ENCODE results near the gene NME3. TPM values are rescaled to one million over a fixed set of nuclear protein-coding genes. Genes with fewer than 3 reads are reported as not detected.
A peak's percentile ranks its signal among the peaks of the same experiment; 100 is the strongest.

NME3 gene
- total and polyA plus RNA-seq, 9 of the 15 experiments (the other 6 are each of a cell fraction or from before 2014, with no cell fraction given): 0.68 to 76.3 (median 11.5) TPM

- TF ChIP-seq ADNP (tag; IDR thresholded peaks at IDR 0.05): no peak
- TF ChIP-seq PTBP1 (IDR thresholded peaks at IDR 0.05; ENCODE audit: low read depth, low read length): no peak
- TF ChIP-seq MEIS2 (IDR thresholded peaks at IDR 0.05; ENCODE audit: partially characterized antibody): no peak
- TF ChIP-seq MEF2A (IDR thresholded peaks at IDR 0.05; ENCODE audit: control insufficient read depth, low read depth, low read length): no peak
- TF ChIP-seq NR3C1 (CRISPR knock-in tag; IDR thresholded peaks at IDR 0.05): no peak; the same call in none of the 2 replicates
- TF ChIP-seq ZNF174 (CRISPR knock-in tag; IDR thresholded peaks at IDR 0.05): no peak
- peak; percentile 9; the same call in 1 of the 2 replicates for TF ChIP-seq NR2F6 (CRISPR knock-in tag; IDR thresholded peaks at IDR 0.05)
- TF ChIP-seq SRSF3 (IDR thresholded peaks at IDR 0.05; ENCODE audit: insufficient read depth, low read length): no peak
- 0 out of 4 replicates have a peak, but pooled peaks of 1 of the 2 experiments have one; percentile 18 for TF ChIP-seq MLLT1 (IDR thresholded peaks at IDR 0.05)
- no peak for TF ChIP-seq ZC3H8 (IDR thresholded peaks at IDR 0.05)
- TF ChIP-seq ERF (CRISPR knock-in tag; IDR thresholded peaks at IDR 0.05): peak; percentile 77; the same call in 1 of the 2 replicates
- no peak; the same call in 1 of the 2 replicates for TF ChIP-seq CREB1 (IDR thresholded peaks at IDR 0.05)
- peak; percentile 49; the same call in 1 of the 2 replicates for TF ChIP-seq CREB1 (CRISPR knock-in tag; IDR thresholded peaks at IDR 0.05)
- no peak for TF ChIP-seq NCOA6 (IDR thresholded peaks at IDR 0.05)
- peak; percentile 52; the same call in 1 of the 2 replicates for TF ChIP-seq ZBTB33 (CRISPR knock-in tag; IDR thresholded peaks at IDR 0.05)
- TF ChIP-seq ZNF740 (CRISPR knock-in tag; IDR thresholded peaks at IDR 0.05): no peak; the same call in 1 of the 2 replicates
- no peak for TF ChIP-seq ZNF740 (tag; IDR thresholded peaks at IDR 0.05)
- no peak for TF ChIP-seq TAF15 (IDR thresholded peaks at IDR 0.05; ENCODE audit: low read depth, low read length)
Observed at GRCh38 chr16:1772908-1773702, 1.8 kb upstream of the NME3 start, which contains the start of gene MRPS34 (continued).
